H1 (cell line): Measurements from ENCODE around the gene SLC2A13. TPM values are rescaled to one million over a fixed set of nuclear protein-coding genes. Genes with fewer than 3 reads are reported as not detected.

Experiments used
- CTCF ChIA-PET: fragments of 300-600 bp; sonication (Branson Sonifier 250); formaldehyde crosslinking; loops from one replicate; lab custom pipeline; 2021; ENCODE audit not compliant: partially characterized antibody; lab: Charles Lee
- POLR2A ChIA-PET: fragments of 300-600 bp; sonication (Branson Sonifier 250); formaldehyde crosslinking; loops from one replicate; lab custom pipeline; 2021; ENCODE audit warnings: inconsistent platforms; ENCODE audit not compliant: partially characterized antibody; lab: Charles Lee
- DNase-seq, 2 experiments: peaks; one replicate each; pipeline versions ENCODE4 v3.0.0 to v3.0.0-alpha.2; 2010 to 2022; ENCODE audit warnings: low spot score in 2 of 2, low read depth in 1 of 2, mixed read lengths in 1 of 2
- FAIRE-seq: peaks from 2 replicates; lab custom pipeline; 2011; peaks lifted over from hg19 to GRCh38; lab: Jason Lieb, UNC
- H2AFZ ChIP-seq: 2 replicates; pipeline ENCODE4 v1.8.1; 2012; ENCODE audit warnings: low read length, inconsistent platforms
- H2AK5ac ChIP-seq: 2 replicates; pipeline ENCODE4 v1.6.1; 2013; ENCODE audit warnings: low read depth, low read length
- H2BK120ac ChIP-seq: replicated peaks from 2 replicates; pipeline ENCODE3; 2013; ENCODE audit warnings: low read depth, low read length, inconsistent platforms
- H2BK12ac ChIP-seq: 2 replicates; pipeline ENCODE4 v1.6.1; 2013; ENCODE audit warnings: low read depth, low read length
- H2BK15ac ChIP-seq: 2 replicates; pipeline ENCODE4 v1.6.1; 2013; ENCODE audit warnings: low read length
- H2BK20ac ChIP-seq: 2 replicates; pipeline ENCODE4 v1.6.1; 2013; ENCODE audit warnings: low read length
- H2BK5ac ChIP-seq: 2 replicates; pipeline ENCODE4 v1.6.1; 2013; ENCODE audit warnings: low read depth, low read length
- H3K14ac ChIP-seq: 2 replicates; pipeline ENCODE4 v1.6.1; 2013; ENCODE audit warnings: inconsistent platforms; ENCODE audit not compliant: insufficient read length
- H3K18ac ChIP-seq: 2 replicates; pipeline ENCODE4 v1.6.1; 2013; ENCODE audit warnings: low read length; ENCODE audit errors: extremely low read depth
- H3K23ac ChIP-seq: 2 replicates; pipeline ENCODE4 v1.6.1; 2013; ENCODE audit warnings: inconsistent platforms; ENCODE audit not compliant: insufficient read length
- H3K23me2 ChIP-seq: 2 replicates; pipeline ENCODE4 v1.6.1; 2013; ENCODE audit warnings: low read depth, low read length
- H3K27ac ChIP-seq: 2 replicates; pipeline ENCODE4 v1.6.1; 2011; ENCODE audit warnings: low read depth, low read length, inconsistent platforms
- H3K27me3 ChIP-seq, 4 experiments: replicated peaks in 1 of 4; 1 replicate in 1 of 4; 2 replicates in 3 of 4; pipeline versions ENCODE4 v1.6.1 to v1.8.1; 2011 to 2013; ENCODE audit warnings: low read length in 3 of 4, mild to moderate bottlenecking in 3 of 4, inconsistent platforms in 2 of 4, mixed read lengths in 2 of 4, moderate library complexity in 1 of 4; ENCODE audit not compliant: control insufficient read depth in 3 of 4, insufficient read depth in 3 of 4; ENCODE audit errors: extremely low read depth in 1 of 4
- H3K36me3 ChIP-seq, 4 experiments: 2 replicates each; pipeline versions ENCODE4 v1.6.1 to v1.8.1; 2011 to 2013; ENCODE audit warnings: mild to moderate bottlenecking in 4 of 4, low read length in 3 of 4, moderate library complexity in 2 of 4, control low read depth in 1 of 4, inconsistent platforms in 1 of 4; ENCODE audit not compliant: insufficient read depth in 4 of 4, control insufficient read depth in 2 of 4
- H3K4ac ChIP-seq: replicated peaks from 2 replicates; pipeline ENCODE3; 2013; ENCODE audit warnings: low read length, low read depth, mixed read lengths, inconsistent platforms; ENCODE audit not compliant: insufficient read length
- H3K4me1 ChIP-seq, 4 experiments: replicated peaks in 1 of 4; 1 replicate in 1 of 4; 2 replicates in 3 of 4; pipeline versions ENCODE4 v1.6.1 to v1.8.1; 2011 to 2013; ENCODE audit warnings: low read length in 3 of 4, inconsistent platforms in 2 of 4, mixed read lengths in 1 of 4; ENCODE audit not compliant: insufficient read depth in 4 of 4, control insufficient read depth in 3 of 4
- H3K4me2 ChIP-seq, 2 experiments: 2 replicates each; pipeline versions ENCODE4 v1.6.1 to v1.8.1; 2011 to 2013; ENCODE audit warnings: low read depth in 2 of 2, low read length in 2 of 2, control low read depth in 1 of 2, inconsistent platforms in 1 of 2, mild to moderate bottlenecking in 1 of 2; ENCODE audit not compliant: insufficient read depth in 1 of 2
- H3K4me3 ChIP-seq, 4 experiments: fragments of 200-600, 300-600 bp in 1 of 4; sonication (generic), shearing (Covaris generic), sonication (Bioruptor Twin) in 1 of 4; 2 replicates each; pipeline versions ENCODE4 v1.5.1 to v1.8.1; 2011 to 2016; ENCODE audit warnings: low read length in 4 of 4, low read depth in 3 of 4, control low read depth in 2 of 4, inconsistent platforms in 2 of 4, mild to moderate bottlenecking in 2 of 4, mixed read lengths in 1 of 4, moderate library complexity in 1 of 4; ENCODE audit not compliant: insufficient read depth in 2 of 4; ENCODE audit errors: extremely low read depth in 1 of 4
- H3K56ac ChIP-seq: replicated peaks from 2 replicates; pipeline ENCODE3; 2013; ENCODE audit warnings: low read depth, mild to moderate bottlenecking, mixed read lengths, low read length, inconsistent platforms; ENCODE audit not compliant: insufficient read length
- H3K79me1 ChIP-seq: 2 replicates; pipeline ENCODE4 v1.6.1; 2013; ENCODE audit warnings: low read depth, low read length, control low read depth
- H3K79me2 ChIP-seq, 2 experiments: 2 replicates each; pipeline versions ENCODE4 v1.6.1 to v1.8.1; 2012 to 2013; ENCODE audit warnings: low read length in 2 of 2, mild to moderate bottlenecking in 2 of 2, inconsistent platforms in 1 of 2; ENCODE audit not compliant: insufficient read depth in 2 of 2, control insufficient read depth in 1 of 2
- H3K9ac ChIP-seq, 4 experiments: replicated peaks in 1 of 4; 1 replicate in 1 of 4; 2 replicates in 3 of 4; pipeline versions ENCODE4 v1.6.1 to v1.8.1; 2011 to 2013; ENCODE audit warnings: low read depth in 3 of 4, low read length in 3 of 4, control low read depth in 2 of 4, mild to moderate bottlenecking in 2 of 4, moderate library complexity in 2 of 4, inconsistent platforms in 1 of 4; ENCODE audit errors: extremely low read depth in 1 of 4
- H3K9me3 ChIP-seq, 2 experiments: 2 replicates each; pipeline versions ENCODE4 v1.6.1 to v1.8.1; 2012 to 2013; ENCODE audit warnings: mild to moderate bottlenecking in 2 of 2, moderate library complexity in 2 of 2, control low read depth in 1 of 2, inconsistent platforms in 1 of 2, low read depth in 1 of 2, low read length in 1 of 2, mixed read lengths in 1 of 2; ENCODE audit not compliant: insufficient read depth in 2 of 2
- H4K20me1 ChIP-seq, 2 experiments: replicated peaks in 1 of 2; 2 replicates each; pipeline versions ENCODE3 to v1.8.1; 2011 to 2013; ENCODE audit warnings: inconsistent platforms in 2 of 2, low read length in 2 of 2, mild to moderate bottlenecking in 1 of 2; ENCODE audit not compliant: insufficient read depth in 2 of 2, control insufficient read depth in 1 of 2
- H4K5ac ChIP-seq: 2 replicates; pipeline ENCODE4 v1.6.1; 2013; ENCODE audit warnings: low read length, low read depth, mixed read lengths, inconsistent platforms; ENCODE audit not compliant: insufficient read length
- H4K8ac ChIP-seq: 2 replicates; pipeline ENCODE4 v1.8.0; 2013; ENCODE audit warnings: mild to moderate bottlenecking, moderate library complexity, low read length, inconsistent platforms; ENCODE audit not compliant: insufficient read depth; ENCODE audit errors: extremely low read depth
- H4K91ac ChIP-seq: replicated peaks from 2 replicates; pipeline ENCODE3; 2013; ENCODE audit warnings: low read length, mixed read lengths, inconsistent platforms; ENCODE audit not compliant: insufficient read length
- ASH2L ChIP-seq: fragments of 200-600, 300-600 bp; sonication (generic); IDR thresholded peaks from one replicate; pipeline ENCODE4 v1.7.1; 2017; ENCODE audit warnings: low read length
- CTBP2 ChIP-seq: IDR thresholded peaks from 2 replicates; pipeline ENCODE4 v1.7.0; 2011; ENCODE audit warnings: borderline replicate concordance, mild to moderate bottlenecking, moderate library complexity, mixed read lengths, low read length; ENCODE audit not compliant: insufficient read depth, insufficient read length
- EP300 ChIP-seq, 2 experiments: IDR thresholded peaks; 1 replicate in 1 of 2; 2 replicates in 1 of 2; pipeline ENCODE4 v1.6.1; 2011 to 2012; ENCODE audit warnings: low read depth in 2 of 2, low read length in 2 of 2, mild to moderate bottlenecking in 2 of 2, borderline replicate concordance in 1 of 2, inconsistent platforms in 1 of 2, moderate library complexity in 1 of 2
- EZH2 ChIP-seq: fragments of 200-600 bp; sonication (generic); IDR thresholded peaks from 2 replicates; pipeline ENCODE4 v1.7.1; 2012; ENCODE audit warnings: low read depth, mild to moderate bottlenecking, moderate library complexity, low read length, inconsistent platforms; ENCODE audit not compliant: severe bottlenecking
- GTF2F1 ChIP-seq: IDR thresholded peaks from 2 replicates; pipeline ENCODE4 v1.6.1; 2012; ENCODE audit warnings: low read depth, low read length, improper control_type of control experiment, borderline replicate concordance
- HDAC6 ChIP-seq: IDR thresholded peaks from one replicate; pipeline ENCODE4 v1.7.1; 2012; ENCODE audit warnings: low read depth, mild to moderate bottlenecking, inconsistent platforms, low read length, moderate library complexity
- KDM4A ChIP-seq: IDR thresholded peaks from one replicate; pipeline ENCODE4 v1.7.1; 2012; ENCODE audit warnings: low read depth, mild to moderate bottlenecking, moderate library complexity, low read length, inconsistent platforms; ENCODE audit not compliant: severe bottlenecking
- NRF1 ChIP-seq: IDR thresholded peaks from 2 replicates; pipeline ENCODE4 v1.6.1; 2011; ENCODE audit warnings: mild to moderate bottlenecking, low read depth, low read length, improper control_type of control experiment
- PHF8 ChIP-seq: fragments of 200-600 bp; sonication (generic); conservative IDR thresholded peaks from 2 replicates; pipeline ENCODE4 v1.7.1; 2012; ENCODE audit warnings: low read depth, mild to moderate bottlenecking, inconsistent platforms, low read length, moderate library complexity
- SP1 ChIP-seq: IDR thresholded peaks from 2 replicates; pipeline ENCODE4 v1.6.1; 2011; ENCODE audit warnings: low read depth, low read length
- WGBS, 2 experiments: shearing (Covaris generic) in 1 of 2; methylation state at CpG; one replicate each; pipeline versions ENCODE4 v1.1.6 to v1.1.7; 2013 to 2015; ENCODE audit warnings: low lambda C conversion rate in 2 of 2, mixed read lengths in 2 of 2, inconsistent platforms in 1 of 2, low coverage in 1 of 2, missing lambda C conversion rate in 1 of 2; ENCODE audit not compliant: insufficient replicate concordance in 2 of 2, insufficient coverage in 1 of 2, insufficient read length in 1 of 2; ENCODE audit errors: extremely low coverage in 1 of 2, missing lambda C conversion rate in 1 of 2; 5-methylcytosine and 5-hydroxymethylcytosine counted together
- polyA plus RNA-seq, 7 experiments: library from polyadenylated mRNA; depleted of rRNA in 3 of 7; stranded (reverse) in 5 of 7; unstranded in 2 of 7; fragments of >200 nt in 5 of 7; fragments of 200-250 nt in 2 of 7; gene quantifications; 1 replicate in 5 of 7; 2 replicates in 1 of 7; 4 replicates in 1 of 7; pipeline versions ENCODE4 v1.2.1 to v1.2.3, GENCODE V29; 2011 to 2013; ENCODE audit warnings: missing spikeins in 2 of 7, mixed read lengths in 2 of 7
- total RNA-seq: library from RNA; stranded (reverse); fragmentation: NEBNext Ultra II Directional; extraction: Animal tissue kit (Norgen Biotek cat#: 25700); gene quantifications from 2 replicates; pipeline ENCODE4 v1.2.1, GENCODE V29; 2021

Gene SLC2A13
- total and polyA plus RNA-seq, 2 of the 8 experiments (the other 6 are each of a cell fraction or from before 2014, with no cell fraction given), result 2.8 to 9.6 TPM

DNA sequence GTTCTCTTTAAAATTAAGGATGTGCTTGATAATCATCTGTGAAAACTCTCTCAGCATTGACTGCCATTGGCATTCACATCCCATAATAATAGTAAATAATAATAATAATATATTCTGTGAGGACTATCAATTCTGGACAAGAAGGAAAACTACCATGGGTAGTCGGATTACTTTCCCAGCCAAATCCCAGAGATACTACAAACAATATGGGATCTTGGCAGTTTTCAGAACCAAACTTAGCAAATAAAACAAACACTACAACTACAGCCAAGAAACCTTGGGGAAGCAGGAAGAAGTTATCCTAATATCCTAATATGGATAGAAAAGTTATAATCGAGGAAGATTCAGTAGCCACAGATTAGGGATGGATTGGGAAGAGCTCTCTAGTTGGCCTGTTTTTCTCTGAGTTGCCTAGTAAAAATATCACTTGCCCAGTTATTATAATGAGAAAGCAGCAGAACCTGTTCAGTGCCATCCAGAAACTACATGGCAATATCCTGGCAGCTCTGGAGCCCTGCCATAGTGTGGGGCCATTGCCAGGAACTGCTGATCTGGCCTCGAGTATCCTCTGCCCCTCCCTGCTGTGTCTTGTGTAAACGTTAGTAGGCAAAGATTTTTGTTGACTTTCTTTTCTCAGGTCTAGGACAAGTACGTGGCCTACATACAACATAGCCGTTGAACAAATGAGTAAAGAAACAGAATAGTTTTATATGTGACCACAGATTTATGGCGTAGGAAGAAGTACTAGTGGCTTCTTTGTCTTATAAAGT, 193.5 kb downstream of the SLC2A13 start:
- TF ChIP-seq HDAC6 (no peak), KDM4A (no peak), EZH2 (no peak), CTBP2 (no peak), SP1 (no peak), PHF8 (no peak), GTF2F1 (no peak), ASH2L (no peak), NRF1 (no peak), EP300 (IDR thresholded peaks at IDR 0.05; ENCODE audit: borderline replicate concordance in 1 of 2, low read depth in 2 of 2, low read length in 2 of 2) (no peak)
- 85% methylated on average over 7 of the region's 7 CpGs; no CpG with 5 or more reads in 1 of the 2 experiments for WGBS, 2 experiments
- Histone ChIP-seq H3K56ac (no peak overlapping the region), H2BK120ac (no peak overlapping the region), H3K27ac (no peak overlapping the region), H2AK5ac (no peak overlapping the region), H3K4me3 (no peak overlapping the region), H4K20me1 (no peaks in the 10 kb centered on the region), H3K79me1 (no peaks in the 10 kb centered on the region), H3K36me3 (no peaks in the 10 kb centered on the region), H2BK20ac (no peak overlapping the region), H2BK12ac (no peak overlapping the region), H3K4me2 (no peak overlapping the region), H2BK5ac (no peak overlapping the region), H4K5ac (no peak overlapping the region), H3K9ac (no peak overlapping the region), H4K91ac (no peak overlapping the region), H3K79me2 (no peaks in the 10 kb centered on the region), H2AFZ (no peak overlapping the region), H2BK15ac (no peak overlapping the region), H3K18ac (no peak overlapping the region), H4K8ac (no peak overlapping the region), H3K9me3 (no peaks in the 10 kb centered on the region), H3K4ac (no peak overlapping the region), H3K27me3 (no peaks in the 10 kb centered on the region), H3K23me2 (no peaks in the 10 kb centered on the region), H3K14ac (no peak overlapping the region), H3K4me1 (no peaks in the 10 kb centered on the region), H3K23ac (no peak overlapping the region)
- no peak for FAIRE-seq
- ChIA-PET CTCF (no interaction called here), POLR2A (no interaction called here)
- DNase-seq, result no peak
